PC-3 (cell line): ENCODE measurements around the gene MYO3B.

Experiments
- CTCF ChIP-seq: fragments of 300-600 bp; sonication (generic); conservative IDR thresholded peaks from 2 replicates; pipeline ENCODE4 v1.5.1; 2017; ENCODE audit warnings: antibody characterized with exemption, low read depth, mild to moderate bottlenecking, low read length
- EZH2phosphoT487 ChIP-seq: fragments of 300-600 bp; sonication (generic); IDR thresholded peaks from 2 replicates; pipeline ENCODE4 v1.6.1; 2018; ENCODE audit warnings: mild to moderate bottlenecking, antibody characterized with exemption, low read length, borderline replicate concordance

GRCh38 chr2:170270278-170270864 is 92.4 kb downstream of the MYO3B start:
- TF ChIP-seq CTCF (no peak), EZH2phosphoT487 (no peak)
